Activated naive CD4-positive, alpha-beta T cell treated with anti-CD3 and anti-CD28 coated beads, Interleukin-2, amount 10 ng/mL, durations not matched to agents 7 days and 5 days (primary cell): ENCODE data around the gene U2AF1.
"Not testable (repeated sequence)": the region's sequence is repeated elsewhere in the genome, so short reads cannot be mapped to it uniquely, and the experiment has no call there.

Experiments
- CTCF ChIA-PET: fragments of 350-600 bp; sonication (Branson Sonifier 250); formaldehyde crosslinking; loops from one replicate; lab custom pipeline; 2021; ENCODE audit warnings: antibody characterized with exemption; lab: Charles Lee
- DNase-seq: peaks from one replicate; pipeline ENCODE4 v3.0.0-alpha.2; 2020
- H3K27ac Mint-ChIP-seq: one replicate; pipeline ENCODE4 v1.8.0; 2021; ENCODE audit warnings: mild to moderate bottlenecking, moderate library complexity, mixed read lengths
- H3K27me3 Mint-ChIP-seq: one replicate; pipeline ENCODE4 v1.8.0; 2021; ENCODE audit warnings: mild to moderate bottlenecking, mixed read lengths
- H3K36me3 Mint-ChIP-seq: one replicate; pipeline ENCODE4 v1.8.0; 2021; ENCODE audit warnings: mixed read lengths
- H3K4me1 Mint-ChIP-seq: one replicate; pipeline ENCODE4 v1.8.0; 2021; ENCODE audit warnings: mixed read lengths
- H3K4me3 Mint-ChIP-seq: one replicate; pipeline ENCODE4 v1.8.0; 2021; ENCODE audit warnings: mild to moderate bottlenecking, moderate library complexity, mixed read lengths
- H3K9me3 Mint-ChIP-seq: one replicate; pipeline ENCODE4 v1.8.0; 2021; ENCODE audit warnings: mixed read lengths

Gene U2AF1

GRCh38 chr21:43066690-43067089, 40.7 kb downstream of the U2AF1 start:
- CTCF ChIA-PET, H3K4me1 Mint-ChIP-seq, H3K36me3 Mint-ChIP-seq, DNase-seq, H3K27me3 Mint-ChIP-seq, H3K27ac Mint-ChIP-seq, H3K9me3 Mint-ChIP-seq, H3K4me3 Mint-ChIP-seq: not testable (repeated sequence)

DNA sequence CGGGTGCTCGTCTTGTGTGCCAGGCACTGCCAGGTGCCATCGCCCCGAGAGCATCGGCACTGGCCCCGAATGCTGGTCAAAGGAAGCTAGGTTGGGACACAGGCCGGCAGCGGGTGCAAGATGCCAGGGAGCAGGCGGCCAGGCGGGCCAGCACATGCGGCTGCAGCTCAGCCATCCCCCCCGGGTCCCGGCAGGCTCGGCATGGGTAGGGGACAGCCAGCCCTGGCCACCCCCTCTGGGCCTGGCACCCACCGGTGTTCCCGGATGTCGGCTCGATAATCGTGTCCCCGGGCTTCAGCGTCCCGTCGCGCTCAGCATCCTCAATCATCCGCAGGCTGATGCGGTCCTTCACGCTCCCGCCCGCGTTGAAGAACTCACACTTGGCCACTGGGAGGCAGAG, 41.4 kb downstream of the U2AF1 start:
- DNase-seq, H3K36me3 Mint-ChIP-seq, H3K4me1 Mint-ChIP-seq, H3K9me3 Mint-ChIP-seq, CTCF ChIA-PET, H3K27ac Mint-ChIP-seq, H3K4me3 Mint-ChIP-seq, H3K27me3 Mint-ChIP-seq: not testable (repeated sequence)

- DNase-seq, H3K27me3 Mint-ChIP-seq, H3K4me3 Mint-ChIP-seq, H3K4me1 Mint-ChIP-seq, CTCF ChIA-PET, H3K9me3 Mint-ChIP-seq, H3K36me3 Mint-ChIP-seq, H3K27ac Mint-ChIP-seq: not testable (repeated sequence)
Observed at GRCh38 chr21:43064265-43064917, 43.0 kb downstream of the U2AF1 start.

- DNase-seq, H3K27me3 Mint-ChIP-seq, H3K36me3 Mint-ChIP-seq, H3K4me1 Mint-ChIP-seq, H3K4me3 Mint-ChIP-seq, CTCF ChIA-PET, H3K9me3 Mint-ChIP-seq, H3K27ac Mint-ChIP-seq: not testable (repeated sequence)
Observed at GRCh38 chr21:43062955-43063664, 44.3 kb downstream of the U2AF1 start.

DNA sequence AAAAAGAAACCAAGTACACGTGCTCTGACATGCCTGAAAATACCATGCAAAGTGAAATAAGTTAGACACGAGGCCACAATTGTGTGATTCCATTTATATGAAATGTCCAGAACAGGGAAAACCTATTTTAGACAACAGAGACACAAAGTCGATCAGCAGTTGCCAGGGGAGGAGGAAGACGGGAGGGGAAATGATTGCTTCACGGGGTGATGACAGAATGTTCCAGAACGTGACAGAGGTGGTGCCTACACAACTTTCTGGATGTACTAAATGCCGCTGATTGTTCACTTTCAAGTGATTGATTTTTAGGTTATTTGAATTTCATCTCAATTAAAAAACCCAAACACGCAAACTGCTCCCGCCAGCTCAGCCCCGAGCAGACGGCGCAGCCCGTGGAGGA, 54.3 kb downstream of the U2AF1 start:
- H3K27me3 Mint-ChIP-seq, H3K4me3 Mint-ChIP-seq, DNase-seq, H3K36me3 Mint-ChIP-seq, CTCF ChIA-PET, H3K4me1 Mint-ChIP-seq, H3K27ac Mint-ChIP-seq, H3K9me3 Mint-ChIP-seq: not testable (repeated sequence)

GRCh38 chr21:43045876-43046821, 61.2 kb downstream of the U2AF1 start:
- H3K4me3 Mint-ChIP-seq, H3K36me3 Mint-ChIP-seq, H3K9me3 Mint-ChIP-seq, H3K27me3 Mint-ChIP-seq, CTCF ChIA-PET: not testable (repeated sequence)
- DNase-seq: peak; percentile 21
- H3K4me1 Mint-ChIP-seq: peaks cover 12% of the 10 kb centered on the region
- H3K27ac Mint-ChIP-seq: peak overlapping the region; percentile 81

- not testable (repeated sequence) for H3K4me3 Mint-ChIP-seq
Observed at GRCh38 chr21:43045165-43045875, 62.0 kb downstream of the U2AF1 start.

GRCh38 chr21:43044547-43044946, 62.8 kb downstream of the U2AF1 start:
- H3K4me3 Mint-ChIP-seq, CTCF ChIA-PET, H3K27ac Mint-ChIP-seq, H3K36me3 Mint-ChIP-seq, H3K27me3 Mint-ChIP-seq, H3K9me3 Mint-ChIP-seq: not testable (repeated sequence)
- H3K4me1 Mint-ChIP-seq: peaks cover 12% of the 10 kb centered on the region
- peak; percentile 20 for DNase-seq

More at GRCh38 chr21:43045165-43045875, 62.0 kb downstream of the U2AF1 start:
- H3K9me3 Mint-ChIP-seq, CTCF ChIA-PET, H3K36me3 Mint-ChIP-seq, H3K27me3 Mint-ChIP-seq: not testable (repeated sequence)
- DNase-seq: peak; percentile 32
- peaks cover 12% of the 10 kb centered on the region for H3K4me1 Mint-ChIP-seq
- H3K27ac Mint-ChIP-seq: peak overlapping the region; percentile 93

GRCh38 chr21:43043291-43043690, 64.1 kb downstream of the U2AF1 start:
- H3K36me3 Mint-ChIP-seq, H3K27me3 Mint-ChIP-seq, H3K27ac Mint-ChIP-seq, H3K9me3 Mint-ChIP-seq, CTCF ChIA-PET, H3K4me3 Mint-ChIP-seq: not testable (repeated sequence)
- DNase-seq: peak; percentile 10
- H3K4me1 Mint-ChIP-seq: peaks cover 12% of the 10 kb centered on the region
